Measurements from ENCODE around the gene NAP1L5. TPM values are rescaled to one million over a fixed set of nuclear protein-coding genes. Genes with fewer than 3 reads are reported as not detected.

NAP1L5 gene
- total RNA-seq, 1 donor: 6.0 TPM

GRCh38 chr4:88743696-88744095 lies 46.1 kb upstream of the NAP1L5 start:
- H3K4me3 ChIP-seq (ENCODE audit: low read depth, low read length): no peak overlapping the region
- no peak for TF ChIP-seq CTCF (IDR thresholded peaks at IDR 0.05; ENCODE audit: insufficient read depth, low read length)
- peak; percentile 67 for DNase-seq (ENCODE audit: low read depth)

GRCh38 chr4:88742561-88742960 lies 44.9 kb upstream of the NAP1L5 start:
- no peak for DNase-seq (ENCODE audit: low read depth)
- TF ChIP-seq CTCF (IDR thresholded peaks at IDR 0.05; ENCODE audit: insufficient read depth, low read length): no peak
- no peak overlapping the region for H3K4me3 ChIP-seq (ENCODE audit: low read depth, low read length)

- no peak for TF ChIP-seq CTCF (IDR thresholded peaks at IDR 0.05; ENCODE audit: insufficient read depth, low read length)
- no peak for DNase-seq (ENCODE audit: low read depth)
- no peak overlapping the region for H3K4me3 ChIP-seq (ENCODE audit: low read depth, low read length)
These were observed 40.6 kb upstream of the NAP1L5 start for GRCh38 chr4:88738180-88738579.

- H3K4me3 ChIP-seq (ENCODE audit: low read depth, low read length): no peak overlapping the region
- peak; percentile 29 for DNase-seq (ENCODE audit: low read depth)
- no peak for TF ChIP-seq CTCF (IDR thresholded peaks at IDR 0.05; ENCODE audit: insufficient read depth, low read length)
These were observed 39.8 kb upstream of the NAP1L5 start for GRCh38 chr4:88737307-88737941.

- H3K4me3 ChIP-seq (ENCODE audit: low read depth, low read length): no peak overlapping the region
- TF ChIP-seq CTCF (IDR thresholded peaks at IDR 0.05; ENCODE audit: insufficient read depth, low read length): no peak
- no peak for DNase-seq (ENCODE audit: low read depth)
These were observed 38.6 kb upstream of the NAP1L5 start for GRCh38 chr4:88736264-88736663.

GRCh38 chr4:88735564-88735963 lies 37.9 kb upstream of the NAP1L5 start:
- TF ChIP-seq CTCF (IDR thresholded peaks at IDR 0.05; ENCODE audit: insufficient read depth, low read length): no peak
- DNase-seq (ENCODE audit: low read depth): peak; percentile 75
- no peak overlapping the region for H3K4me3 ChIP-seq (ENCODE audit: low read depth, low read length)

GRCh38 chr4:88734403-88734949 lies 36.8 kb upstream of the NAP1L5 start:
- no peak overlapping the region for H3K4me3 ChIP-seq (ENCODE audit: low read depth, low read length)
- no peak for TF ChIP-seq CTCF (IDR thresholded peaks at IDR 0.05; ENCODE audit: insufficient read depth, low read length)
- no peak for DNase-seq (ENCODE audit: low read depth)
